PC-9 (cell line): ENCODE data around the gene TOX2. TPM values are rescaled to one million over a fixed set of nuclear protein-coding genes. Genes with fewer than 3 reads are reported as not detected.

Source experiments
- BruUV-seq: library from RNA; stranded (reverse); fragments of 400-500 nt; replicated peaks from 2 replicates; lab custom pipeline; 2021; lab: Mats Ljungman, UMichigan
- CTCF ChIA-PET: fragments of 300-600 bp; sonication (Branson Sonifier 250); formaldehyde crosslinking; loops from one replicate; lab custom pipeline; 2022; ENCODE audit warnings: antibody characterized with exemption; lab: Charles Lee
- POLR2A ChIA-PET: fragments of 300-600 bp; sonication (Branson Sonifier 250); formaldehyde crosslinking; loops from one replicate; lab custom pipeline; 2022; ENCODE audit warnings: antibody characterized with exemption; ENCODE audit not compliant: unreplicated experiment; lab: Charles Lee
- DNase-seq, 2 experiments: peaks; one replicate each; pipeline versions ENCODE4 v3.0.0 to v3.0.0-alpha.2; 2015 to 2022; ENCODE audit warnings: mixed read lengths in 1 of 2
- H2AFZ ChIP-seq: fragments of 200-600 bp; sonication (generic); 2 replicates; pipeline ENCODE4 v1.8.1; 2017; ENCODE audit warnings: antibody characterized with exemption
- H3F3A ChIP-seq: fragments of 200-600 bp; sonication (generic); 2 replicates; pipeline ENCODE4 v1.8.1; 2017; ENCODE audit warnings: antibody characterized with exemption, mild to moderate bottlenecking, low read depth; ENCODE audit not compliant: insufficient read depth
- H3K27ac ChIP-seq: fragments of 200-600 bp; sonication (generic); 2 replicates; pipeline ENCODE4 v1.6.1; 2016; ENCODE audit warnings: mixed run types
- H3K27me3 ChIP-seq: fragments of 200-600 bp; sonication (generic); 2 replicates; pipeline ENCODE4 v1.6.1; 2016; ENCODE audit warnings: low read depth, mixed run types; ENCODE audit not compliant: insufficient read depth
- H3K36me3 ChIP-seq: fragments of 200-600 bp; sonication (generic); 2 replicates; pipeline ENCODE4 v1.6.1; 2016; ENCODE audit warnings: low read depth, mixed run types
- H3K4me1 ChIP-seq: fragments of 200-600 bp; sonication (generic); replicated peaks from 2 replicates; pipeline ENCODE4 v1.6.1; 2016; ENCODE audit warnings: mixed run types; ENCODE audit not compliant: insufficient read depth
- H3K4me2 ChIP-seq: fragments of 200-600 bp; sonication (generic); 2 replicates; pipeline ENCODE4 v1.6.1; 2017; ENCODE audit warnings: mixed run types
- H3K4me3 ChIP-seq: fragments of 200-600 bp; sonication (generic); 2 replicates; pipeline ENCODE4 v1.6.1; 2016; ENCODE audit warnings: mixed run types
- H3K79me2 ChIP-seq: fragments of 200-600 bp; sonication (generic); 2 replicates; pipeline ENCODE4 v1.6.1; 2017; ENCODE audit warnings: low read depth, mixed run types
- H3K9me2 ChIP-seq: fragments of 200-600 bp; sonication (generic); 2 replicates; pipeline ENCODE4 v1.8.1; 2017; ENCODE audit warnings: mild to moderate bottlenecking; ENCODE audit not compliant: insufficient read depth
- H3K9me3 ChIP-seq: fragments of 200-600 bp; sonication (generic); 2 replicates; pipeline ENCODE4 v1.8.1; 2016; ENCODE audit warnings: low read depth; ENCODE audit not compliant: insufficient read depth
- H4K20me1 ChIP-seq: fragments of 200-600 bp; sonication (generic); 2 replicates; pipeline ENCODE4 v1.8.1; 2017; ENCODE audit not compliant: insufficient read depth
- CTCF ChIP-seq: fragments of 200-600 bp; sonication (generic); conservative IDR thresholded peaks from 2 replicates; pipeline ENCODE4 v1.6.1; 2017; ENCODE audit warnings: mixed run types, antibody characterized with exemption, mild to moderate bottlenecking, moderate library complexity
- EZH2 ChIP-seq: fragments of 200-600 bp; sonication (generic); IDR thresholded peaks from 2 replicates; pipeline ENCODE4 v1.8.0; 2017; ENCODE audit warnings: antibody characterized with exemption, low read depth
- intact Hi-C: fragments of 100-400 bp; cut with micrococcal nuclease; formaldehyde crosslinking; loops from one replicate; pipeline ENCODE4 v1.10.0; 2022; ENCODE audit not compliant: unreplicated experiment
- total RNA-seq: library from RNA; stranded (reverse); gene quantifications from 2 replicates; pipeline ENCODE4 v1.2.3, GENCODE V29; 2021

Gene TOX2
- total RNA-seq, 1 experiment from 2014 or later, result 30.1 TPM

- DNase-seq, result no peak
Observed at GRCh38 chr20:43974695-43975094, 60.0 kb downstream of the TOX2 start.

GRCh38 chr20:43975096-43975768 is 60.6 kb downstream of the TOX2 start:
- Histone ChIP-seq H3K9me3 (no peaks in the 10 kb centered on the region), H2AFZ (no peak overlapping the region), H3K4me2 (peak overlapping the region; percentile 47), H3K4me3 (no peak overlapping the region), H3K27ac (peak overlapping the region; percentile 98), H3K27me3 (no peaks in the 10 kb centered on the region), H3K79me2 (peaks cover 47% of the 10 kb centered on the region), H4K20me1 (no peaks in the 10 kb centered on the region), H3K4me1 (peaks cover 25% of the 10 kb centered on the region), H3K36me3 (peaks cover 53% of the 10 kb centered on the region), H3F3A (peaks cover 14% of the 10 kb centered on the region), H3K9me2 (0 out of 2 replicates have a peak, but pooled peaks cover 3% of the 10 kb centered on the region)
- no peak for TF ChIP-seq EZH2
- TF ChIP-seq CTCF, result no peak
- BruUV-seq, result no TSS peak
- CTCF ChIA-PET, result interaction anchor here (0.7 kb wide), 1 partner anchor 58 kb away, joined by 3 read pairs; no protein-coding TSS in a partner anchor
- POLR2A ChIA-PET, result interaction anchor here (0.5 to 0.6 kb wide), 2 partner anchors 35 to 342 kb away, joined by 5 to 9 read pairs; no protein-coding TSS in a partner anchor
- intact Hi-C loops, result no loop called here
- peak; percentile 29 to 87 for DNase-seq

More at GRCh38 chr20:43974695-43975094, 60.0 kb downstream of the TOX2 start:
- POLR2A ChIA-PET, result no interaction called here
- BruUV-seq, result no TSS peak
- H3K9me2 ChIP-seq, result no peaks in the 10 kb centered on the region
- TF ChIP-seq EZH2 (no peak), CTCF (no peak)
- no peaks in the 10 kb centered on the region for H3K27me3 ChIP-seq
- peak overlapping the region; percentile 98 for H3K27ac ChIP-seq
- H3K4me2 ChIP-seq, result peak overlapping the region; percentile 47
- peaks cover 25% of the 10 kb centered on the region for H3K4me1 ChIP-seq
- no peak overlapping the region for H3K4me3 ChIP-seq
- peaks cover 53% of the 10 kb centered on the region for H3K36me3 ChIP-seq
- no peaks in the 10 kb centered on the region for H4K20me1 ChIP-seq
- H3K9me3 ChIP-seq, result no peaks in the 10 kb centered on the region
- intact Hi-C loops, result no loop called here
- no peak overlapping the region for H2AFZ ChIP-seq
- peaks cover 10% of the 10 kb centered on the region for H3F3A ChIP-seq
- H3K79me2 ChIP-seq, result peaks cover 52% of the 10 kb centered on the region
- CTCF ChIA-PET, result no interaction called here

- intact Hi-C loops, result no loop called here
- no peaks in the 10 kb centered on the region for H4K20me1 ChIP-seq
Observed at GRCh38 chr20:43976547-43976946, 61.9 kb downstream of the TOX2 start.

More at GRCh38 chr20:43976547-43976946, 61.9 kb downstream of the TOX2 start:
- H3F3A ChIP-seq, result peaks cover 14% of the 10 kb centered on the region
- H2AFZ ChIP-seq, result no peak overlapping the region
- peaks cover 41% of the 10 kb centered on the region for H3K36me3 ChIP-seq
- H3K4me3 ChIP-seq, result no peak overlapping the region
- H3K9me2 ChIP-seq, result 0 out of 2 replicates have a peak, but pooled peaks cover 6% of the 10 kb centered on the region
- peaks cover 34% of the 10 kb centered on the region for H3K79me2 ChIP-seq
- peak overlapping the region; percentile 98 for H3K27ac ChIP-seq
- peaks cover 25% of the 10 kb centered on the region for H3K4me1 ChIP-seq
- H3K4me2 ChIP-seq, result no peak overlapping the region
- no peaks in the 10 kb centered on the region for H3K9me3 ChIP-seq
- no TSS peak for BruUV-seq
- TF ChIP-seq CTCF (no peak), EZH2 (no peak)
- ChIA-PET CTCF (no interaction called here), POLR2A (no interaction called here)
- DNase-seq, result no peak
- no peaks in the 10 kb centered on the region for H3K27me3 ChIP-seq
